Measurements from ENCODE around the gene RPLP1. TPM values are rescaled to one million over a fixed set of nuclear protein-coding genes. Genes with fewer than 3 reads are reported as not detected.

The RPLP1 gene
- total and polyA plus RNA-seq, 2 of the 8 experiments (the other 6 are each of a cell fraction or from before 2014, with no cell fraction given) = 2,089 to 4,387 TPM

GRCh38 chr15:69480932-69481331, 28.3 kb downstream of the RPLP1 start:
- no peak overlapping the region for H4K91ac ChIP-seq (replicated peaks; ENCODE audit: insufficient read length, low read length)
- H3K18ac ChIP-seq (ENCODE audit: extremely low read depth, low read length) = no peak overlapping the region
- no peak overlapping the region for H2BK20ac ChIP-seq (ENCODE audit: low read length)
- DNase-seq (ENCODE audit: low read depth in 1 of 2, low spot score in 2 of 2) (no peak), FAIRE-seq (no peak)
- H3K23me2 ChIP-seq (ENCODE audit: low read depth, low read length) = no peaks in the 10 kb centered on the region
- no peak overlapping the region for H4K8ac ChIP-seq (ENCODE audit: extremely low read depth, insufficient read depth, low read length)
- H3K14ac ChIP-seq (ENCODE audit: insufficient read length) = no peak overlapping the region
- H3K4me3 ChIP-seq (ENCODE audit: extremely low read depth in 1 of 4, insufficient read depth in 2 of 4, low read depth in 3 of 4, low read length in 4 of 4) = no peak overlapping the region
- no peak overlapping the region for H2BK15ac ChIP-seq (ENCODE audit: low read length)
- WGBS, 2 experiments (ENCODE audit: extremely low coverage in 1 of 2, insufficient coverage in 1 of 2, insufficient read length in 1 of 2, insufficient replicate concordance in 2 of 2, low coverage in 1 of 2, low lambda C conversion rate in 2 of 2, missing lambda C conversion rate in 1 of 2) = 88% methylated on average over 3 of the region's 3 CpGs; no CpG with 5 or more reads in 1 of the 2 experiments
- no peak overlapping the region for H3K4ac ChIP-seq (replicated peaks; ENCODE audit: insufficient read length, low read depth, low read length)
- H3K79me2 ChIP-seq (ENCODE audit: control insufficient read depth in 1 of 2, insufficient read depth in 2 of 2, low read length in 2 of 2) = no peaks in the 10 kb centered on the region
- H4K5ac ChIP-seq (ENCODE audit: insufficient read length, low read depth, low read length) = no peak overlapping the region
- no peaks in the 10 kb centered on the region for H3K27me3 ChIP-seq (replicated peaks in 1 of 4; ENCODE audit: control insufficient read depth in 3 of 4, extremely low read depth in 1 of 4, insufficient read depth in 3 of 4, low read length in 3 of 4)
- H3K56ac ChIP-seq (replicated peaks; ENCODE audit: insufficient read length, low read depth, low read length) = no peak overlapping the region
- no peaks in the 10 kb centered on the region for H4K20me1 ChIP-seq (replicated peaks in 1 of 2; ENCODE audit: control insufficient read depth in 1 of 2, insufficient read depth in 2 of 2, low read length in 2 of 2)
- no peak overlapping the region for H2AFZ ChIP-seq (ENCODE audit: low read length)
- H3K9ac ChIP-seq (replicated peaks in 1 of 4; ENCODE audit: extremely low read depth in 1 of 4, low read depth in 3 of 4, low read length in 3 of 4) = no peak overlapping the region
- H2BK5ac ChIP-seq (ENCODE audit: low read depth, low read length) = no peak overlapping the region
- no peak overlapping the region for H3K27ac ChIP-seq (ENCODE audit: low read depth, low read length)
- no peak overlapping the region for H2AK5ac ChIP-seq (ENCODE audit: low read depth, low read length)
- no peak overlapping the region for H2BK120ac ChIP-seq (replicated peaks; ENCODE audit: low read depth, low read length)
- H3K4me2 ChIP-seq (ENCODE audit: insufficient read depth in 1 of 2, low read depth in 2 of 2, low read length in 2 of 2) = no peak overlapping the region
- H3K79me1 ChIP-seq (ENCODE audit: low read depth, low read length) = no peaks in the 10 kb centered on the region; the same call in 1 of the 2 replicates
- CTCF ChIA-PET (ENCODE audit: partially characterized antibody) = interaction anchor here (1.1 to 1.6 kb wide), 6 partner anchors 16 to 986 kb away, joined by 3 to 7 read pairs (median 3); no protein-coding TSS in a partner anchor
- no peak overlapping the region for H2BK12ac ChIP-seq (ENCODE audit: low read depth, low read length)
- H3K23ac ChIP-seq (ENCODE audit: insufficient read length) = no peak overlapping the region
- POLR2A ChIA-PET (ENCODE audit: partially characterized antibody) = no interaction called here
- H3K9me3 ChIP-seq (ENCODE audit: insufficient read depth in 2 of 2, low read depth in 1 of 2, low read length in 1 of 2) = peaks cover 3 to 12% of the 10 kb centered on the region in 2 experiments; a peak in 3 of 4 replicates
- no peaks in the 10 kb centered on the region for H3K36me3 ChIP-seq (ENCODE audit: control insufficient read depth in 2 of 4, insufficient read depth in 4 of 4, low read length in 3 of 4)
- H3K4me1 ChIP-seq (replicated peaks in 1 of 4; ENCODE audit: control insufficient read depth in 3 of 4, insufficient read depth in 4 of 4, low read length in 3 of 4) = no peaks in the 10 kb centered on the region
- TF ChIP-seq TCF12 (IDR thresholded peaks at IDR 0.05; ENCODE audit: low read depth, low read length) (no peak), BRCA1 (IDR thresholded peaks at IDR 0.05; ENCODE audit: low read depth, low read length) (no peak), BCL11A (IDR thresholded peaks at IDR 0.05; ENCODE audit: low read depth in 2 of 2, low read length in 2 of 2) (no peak), POLR2A (IDR thresholded peaks at IDR 0.05; ENCODE audit: control extremely low read depth in 1 of 2, low read depth in 2 of 2, low read length in 2 of 2) (no peak), ASH2L (IDR thresholded peaks at IDR 0.05; ENCODE audit: low read length) (no peak), TEAD4 (IDR thresholded peaks at IDR 0.05; ENCODE audit: low read depth, low read length) (no peak), TAF7 (optimal IDR thresholded peaks at IDR 0.05; ENCODE audit: borderline replicate concordance, low read depth, low read length) (no peak), CREB1 (IDR thresholded peaks at IDR 0.05) (no peak), SIRT6 (IDR thresholded peaks at IDR 0.05; ENCODE audit: low read length) (no peak), ZNF274 (IDR thresholded peaks at IDR 0.05; ENCODE audit: borderline replicate concordance, extremely low read depth, low read length) (no peak), E2F6 (IDR thresholded peaks at IDR 0.05) (no peak), GTF2F1 (IDR thresholded peaks at IDR 0.05; ENCODE audit: borderline replicate concordance, low read depth, low read length) (no peak), PHF8 (conservative IDR thresholded peaks at IDR 0.05; ENCODE audit: low read depth, low read length) (no peak)
- TF ChIP-seq, protein P1, sequence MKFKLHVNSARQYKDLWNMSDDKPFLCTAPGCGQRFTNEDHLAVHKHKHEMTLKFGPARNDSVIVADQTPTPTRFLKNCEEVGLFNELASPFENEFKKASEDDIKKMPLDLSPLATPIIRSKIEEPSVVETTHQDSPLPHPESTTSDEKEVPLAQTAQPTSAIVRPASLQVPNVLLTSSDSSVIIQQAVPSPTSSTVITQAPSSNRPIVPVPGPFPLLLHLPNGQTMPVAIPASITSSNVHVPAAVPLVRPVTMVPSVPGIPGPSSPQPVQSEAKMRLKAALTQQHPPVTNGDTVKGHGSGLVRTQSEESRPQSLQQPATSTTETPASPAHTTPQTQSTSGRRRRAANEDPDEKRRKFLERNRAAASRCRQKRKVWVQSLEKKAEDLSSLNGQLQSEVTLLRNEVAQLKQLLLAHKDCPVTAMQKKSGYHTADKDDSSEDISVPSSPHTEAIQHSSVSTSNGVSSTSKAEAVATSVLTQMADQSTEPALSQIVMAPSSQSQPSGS (IDR thresholded peaks at IDR 0.05; ENCODE audit: low read length) = no peak

Data from H1 (cell line).